Measurements from ENCODE around the gene NRSN2.
A peak's percentile ranks its signal among the peaks of the same experiment; 100 is the strongest.
"Not testable (repeated sequence)": the region's sequence is repeated elsewhere in the genome, so short reads cannot be mapped to it uniquely, and the experiment has no call there.

Gene NRSN2

GRCh38 chr20:354298-354977 lies 7.5 kb downstream of the NRSN2 start:
- DNase-seq (ENCODE audit: extremely low spot score) = peak; percentile 91
- ChIA-PET POLR2A (interaction anchor here (0.6 kb wide), 1 partner anchor 17 kb away, joined by 4 read pairs; no protein-coding TSS in a partner anchor), CTCF (interaction anchor here (0.6 to 7.3 kb wide), 40 partner anchors 9 to 384 kb away, joined by 3 to 79 read pairs (median 5); partner anchors contain the start of genes CSNK2A1 and TRIB3)
- TF ChIP-seq, protein P1, sequence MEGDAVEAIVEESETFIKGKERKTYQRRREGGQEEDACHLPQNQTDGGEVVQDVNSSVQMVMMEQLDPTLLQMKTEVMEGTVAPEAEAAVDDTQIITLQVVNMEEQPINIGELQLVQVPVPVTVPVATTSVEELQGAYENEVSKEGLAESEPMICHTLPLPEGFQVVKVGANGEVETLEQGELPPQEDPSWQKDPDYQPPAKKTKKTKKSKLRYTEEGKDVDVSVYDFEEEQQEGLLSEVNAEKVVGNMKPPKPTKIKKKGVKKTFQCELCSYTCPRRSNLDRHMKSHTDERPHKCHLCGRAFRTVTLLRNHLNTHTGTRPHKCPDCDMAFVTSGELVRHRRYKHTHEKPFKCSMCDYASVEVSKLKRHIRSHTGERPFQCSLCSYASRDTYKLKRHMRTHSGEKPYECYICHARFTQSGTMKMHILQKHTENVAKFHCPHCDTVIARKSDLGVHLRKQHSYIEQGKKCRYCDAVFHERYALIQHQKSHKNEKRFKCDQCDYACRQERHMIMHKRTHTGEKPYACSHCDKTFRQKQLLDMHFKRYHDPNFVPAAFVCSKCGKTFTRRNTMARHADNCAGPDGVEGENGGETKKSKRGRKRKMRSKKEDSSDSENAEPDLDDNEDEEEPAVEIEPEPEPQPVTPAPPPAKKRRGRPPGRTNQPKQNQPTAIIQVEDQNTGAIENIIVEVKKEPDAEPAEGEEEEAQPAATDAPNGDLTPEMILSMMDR (IDR thresholded peaks at IDR 0.05; ENCODE audit: control extremely low read depth, extremely low read depth, low read depth, missing control alignments) = peak; percentile 95

DNA sequence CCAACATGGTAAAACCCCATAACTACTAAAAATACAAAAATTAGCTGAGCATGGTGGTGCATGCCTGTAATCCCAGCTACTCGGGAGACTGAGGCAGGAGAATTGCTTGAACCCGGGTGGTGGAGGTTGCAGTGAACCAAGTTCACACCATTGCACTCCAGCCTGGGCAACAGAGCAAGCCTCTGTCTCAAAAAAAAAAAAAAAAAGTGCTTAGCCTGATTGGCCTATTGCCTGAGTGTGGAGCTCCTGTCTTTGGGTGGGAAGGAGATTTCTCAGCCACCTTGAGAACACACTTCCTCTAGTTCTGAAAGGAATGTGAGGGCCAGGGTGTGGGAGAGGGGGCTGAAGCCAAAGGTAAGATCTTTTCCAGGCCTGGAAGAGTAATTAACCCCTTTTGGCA lies 9.2 kb downstream of the NRSN2 start:
- CTCF ChIA-PET = interaction anchor here (0.9 to 7.3 kb wide), 9 partner anchors 11 to 289 kb away, joined by 3 to 79 read pairs (median 16); partner anchors contain the start of gene CSNK2A1
- POLR2A ChIA-PET; DNase-seq (ENCODE audit: extremely low spot score): not testable (repeated sequence)

GRCh38 chr20:356745-357144 lies 9.8 kb downstream of the NRSN2 start:
- POLR2A ChIA-PET = no interaction called here
- TF ChIP-seq, protein P1 (IDR thresholded peaks at IDR 0.05; ENCODE audit: control extremely low read depth, extremely low read depth, low read depth, missing control alignments) = no peak
- DNase-seq (ENCODE audit: extremely low spot score) = no peak
- CTCF ChIA-PET = interaction anchor here (4.5 to 7.3 kb wide), 3 partner anchors 10 to 121 kb away, joined by 37 to 79 read pairs (median 74); no protein-coding TSS in a partner anchor

- TF ChIP-seq, protein P1 (IDR thresholded peaks at IDR 0.05; ENCODE audit: control extremely low read depth, extremely low read depth, low read depth, missing control alignments) = no peak
- ChIA-PET CTCF (no interaction called here), POLR2A (no interaction called here)
- no peak for DNase-seq (ENCODE audit: extremely low spot score)
Measured at GRCh38 chr20:358891-359555, 12.1 kb downstream of the NRSN2 start.

DNA sequence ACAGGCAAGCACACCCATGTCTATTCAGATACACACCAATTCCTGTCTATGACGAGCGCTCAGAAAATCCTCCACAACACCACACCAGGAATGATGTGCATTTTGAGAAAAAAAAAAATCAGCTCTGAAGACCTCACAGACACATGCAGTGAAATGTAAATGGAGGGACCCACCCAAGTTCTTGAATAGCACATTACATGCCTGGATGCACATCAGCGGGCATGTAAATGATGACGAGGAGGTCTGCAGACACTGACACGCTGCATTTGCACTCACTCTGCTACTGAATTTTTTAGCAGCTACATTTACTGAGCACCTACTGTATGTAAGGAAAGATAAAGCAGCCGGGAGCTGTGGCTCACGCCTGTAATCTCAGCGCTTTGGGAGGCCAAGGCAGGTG lies 14.7 kb downstream of the NRSN2 start:
- no peak for DNase-seq (ENCODE audit: extremely low spot score)
- TF ChIP-seq, protein P1 (IDR thresholded peaks at IDR 0.05; ENCODE audit: control extremely low read depth, extremely low read depth, low read depth, missing control alignments) = no peak
- CTCF ChIA-PET = interaction anchor here (0.9 to 3.3 kb wide), 5 partner anchors 11 to 287 kb away, joined by 3 to 20 read pairs (median 4); no protein-coding TSS in a partner anchor
- POLR2A ChIA-PET = no interaction called here

DNA sequence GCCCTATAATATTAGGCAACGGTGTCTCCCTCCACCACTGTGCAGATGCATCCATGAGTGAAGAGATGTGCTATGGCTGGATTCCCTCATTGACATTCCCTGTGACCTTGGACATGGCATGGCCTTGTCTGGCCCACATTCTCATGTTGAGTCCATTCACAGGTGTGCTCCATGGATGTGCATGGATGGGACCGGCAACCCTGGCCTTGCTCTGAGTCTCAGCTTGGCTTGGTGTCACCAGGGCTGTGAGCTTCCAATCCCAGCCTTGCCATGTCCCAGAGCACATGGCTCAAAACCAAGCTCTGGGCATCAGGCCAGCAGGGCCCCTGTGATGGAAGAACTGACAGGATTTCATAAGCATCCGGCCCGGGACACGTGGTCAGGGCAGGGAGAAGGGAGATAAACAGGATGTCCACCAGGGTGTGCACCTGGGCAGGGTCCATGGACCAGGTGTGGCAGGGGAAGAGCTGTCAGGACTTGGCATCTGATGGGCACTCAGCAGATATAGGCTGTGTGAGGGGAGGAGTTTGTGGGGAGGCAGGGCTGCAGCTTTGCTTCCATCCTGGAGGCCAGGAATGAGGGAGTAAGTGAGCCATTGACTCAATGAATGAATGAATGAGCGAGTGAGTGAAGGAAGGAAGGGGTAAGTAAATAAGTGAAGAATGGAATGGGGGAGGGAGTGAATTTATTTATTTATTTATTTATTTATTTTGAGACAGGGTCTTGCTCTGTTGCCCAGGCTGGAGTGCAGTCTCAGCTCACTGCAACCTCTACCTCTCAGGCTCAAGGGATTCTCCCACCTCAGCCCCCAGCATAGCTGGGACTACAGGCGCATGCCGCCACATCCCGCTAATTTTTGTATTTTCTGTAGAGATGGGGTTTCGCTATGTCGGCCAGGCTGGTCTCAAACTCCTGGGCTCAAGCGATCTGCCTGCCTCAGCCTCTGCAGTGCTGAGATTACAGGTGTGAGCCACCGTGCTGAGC lies 15.7 kb downstream of the NRSN2 start:
- no peak for DNase-seq (ENCODE audit: extremely low spot score)
- ChIA-PET CTCF (interaction anchor here (0.9 to 9.9 kb wide), 9 partner anchors 8 to 376 kb away, joined by 3 to 74 read pairs (median 4); no protein-coding TSS in a partner anchor), POLR2A (no interaction called here)
- TF ChIP-seq, protein P1 (IDR thresholded peaks at IDR 0.05; ENCODE audit: control extremely low read depth, extremely low read depth, low read depth, missing control alignments) = peak; percentile 20
